ENCODE data around the gene AFAP1. TPM values are rescaled to one million over a fixed set of nuclear protein-coding genes. Genes with fewer than 3 reads are reported as not detected.
A peak's percentile ranks its signal among the peaks of the same experiment; 100 is the strongest.

Gene AFAP1
- total RNA-seq, 1 donor from 2014 or later, result 48.3 TPM

GRCh38 chr4:7774301-7775294, 165.1 kb downstream of the AFAP1 start:
- Mint-ChIP-seq H3K4me3 (no peak overlapping the region), H3K27ac (no peak overlapping the region), H3K27me3 (ENCODE audit: insufficient read depth) (peaks cover 2% of the 10 kb centered on the region), H3K4me1 (ENCODE audit: low read depth) (peaks cover 34% of the 10 kb centered on the region), H3K36me3 (ENCODE audit: low read depth) (peaks cover 16% of the 10 kb centered on the region), H3K9me3 (no peaks in the 10 kb centered on the region)
- no peak for DNase-seq (ENCODE audit: low spot score)
- intact Hi-C loops (cut with micrococcal nuclease), result no loop called here

- Mint-ChIP-seq H3K27me3 (ENCODE audit: insufficient read depth) (peaks cover 2% of the 10 kb centered on the region), H3K27ac (no peak overlapping the region), H3K4me1 (ENCODE audit: low read depth) (peaks cover 23% of the 10 kb centered on the region), H3K36me3 (ENCODE audit: low read depth) (peaks cover 16% of the 10 kb centered on the region), H3K9me3 (no peaks in the 10 kb centered on the region), H3K4me3 (no peak overlapping the region)
- DNase-seq (ENCODE audit: low spot score), result no peak
- intact Hi-C loops (cut with micrococcal nuclease), result no loop called here
Measured at GRCh38 chr4:7773401-7774180, 166.1 kb downstream of the AFAP1 start.

- no peak for DNase-seq (ENCODE audit: low spot score)
- intact Hi-C loops (cut with micrococcal nuclease), result no loop called here
- H3K27ac Mint-ChIP-seq, result no peak overlapping the region
- peaks cover 12% of the 10 kb centered on the region for H3K36me3 Mint-ChIP-seq (ENCODE audit: low read depth)
- peaks cover 22% of the 10 kb centered on the region for H3K4me1 Mint-ChIP-seq (ENCODE audit: low read depth)
- no peaks in the 10 kb centered on the region for H3K9me3 Mint-ChIP-seq
- H3K4me3 Mint-ChIP-seq, result no peak overlapping the region
- peaks cover 2% of the 10 kb centered on the region for H3K27me3 Mint-ChIP-seq (ENCODE audit: insufficient read depth)
Measured at GRCh38 chr4:7772711-7773385, 166.8 kb downstream of the AFAP1 start.

GRCh38 chr4:7771541-7772507, 167.8 kb downstream of the AFAP1 start:
- no peak for DNase-seq (ENCODE audit: low spot score)

GRCh38 chr4:7771056-7771455, 168.6 kb downstream of the AFAP1 start:
- H3K9me3 Mint-ChIP-seq, result no peaks in the 10 kb centered on the region
- no peak overlapping the region for H3K27ac Mint-ChIP-seq
- H3K4me1 Mint-ChIP-seq (ENCODE audit: low read depth), result peaks cover 22% of the 10 kb centered on the region
- no peak overlapping the region for H3K4me3 Mint-ChIP-seq
- intact Hi-C loops (cut with micrococcal nuclease), result no loop called here
- H3K36me3 Mint-ChIP-seq (ENCODE audit: low read depth), result peaks cover 10% of the 10 kb centered on the region
- peaks cover 2% of the 10 kb centered on the region for H3K27me3 Mint-ChIP-seq (ENCODE audit: insufficient read depth)
- DNase-seq (ENCODE audit: low spot score), result peak; percentile 20

More at GRCh38 chr4:7771541-7772507, 167.8 kb downstream of the AFAP1 start:
- H3K9me3 Mint-ChIP-seq, result no peaks in the 10 kb centered on the region
- no peak overlapping the region for H3K4me3 Mint-ChIP-seq
- intact Hi-C loops (cut with micrococcal nuclease), result no loop called here
- H3K4me1 Mint-ChIP-seq (ENCODE audit: low read depth), result peaks cover 22% of the 10 kb centered on the region
- peak overlapping the region; percentile 71 for H3K27ac Mint-ChIP-seq
- H3K36me3 Mint-ChIP-seq (ENCODE audit: low read depth), result peaks cover 10% of the 10 kb centered on the region
- peaks cover 2% of the 10 kb centered on the region for H3K27me3 Mint-ChIP-seq (ENCODE audit: insufficient read depth)

- Mint-ChIP-seq H3K27ac (peak overlapping the region; percentile 19), H3K4me3 (no peak overlapping the region), H3K36me3 (ENCODE audit: low read depth) (peaks cover 10% of the 10 kb centered on the region), H3K4me1 (ENCODE audit: low read depth) (peaks cover 22% of the 10 kb centered on the region), H3K9me3 (no peaks in the 10 kb centered on the region), H3K27me3 (ENCODE audit: insufficient read depth) (peaks cover 2% of the 10 kb centered on the region)
- intact Hi-C loops (cut with micrococcal nuclease), result loop anchor here (1.0 kb wide), 2 partner anchors 32 to 217 kb away; no protein-coding TSS in a partner anchor
- no peak for DNase-seq (ENCODE audit: low spot score)
Measured at GRCh38 chr4:7770224-7771050, 169.2 kb downstream of the AFAP1 start.

GRCh38 chr4:7769396-7770223, 170.1 kb downstream of the AFAP1 start:
- H3K4me1 Mint-ChIP-seq (ENCODE audit: low read depth), result peaks cover 22% of the 10 kb centered on the region
- H3K27me3 Mint-ChIP-seq (ENCODE audit: insufficient read depth), result peaks cover 2% of the 10 kb centered on the region
- H3K27ac Mint-ChIP-seq, result no peak overlapping the region
- H3K4me3 Mint-ChIP-seq, result no peak overlapping the region
- peaks cover 10% of the 10 kb centered on the region for H3K36me3 Mint-ChIP-seq (ENCODE audit: low read depth)
- DNase-seq (ENCODE audit: low spot score), result no peak
- intact Hi-C loops (cut with micrococcal nuclease), result loop anchor here (1.0 kb wide), 2 partner anchors 33 to 218 kb away; no protein-coding TSS in a partner anchor
- H3K9me3 Mint-ChIP-seq, result no peaks in the 10 kb centered on the region

- Mint-ChIP-seq H3K4me1 (ENCODE audit: low read depth) (peaks cover 22% of the 10 kb centered on the region), H3K27me3 (ENCODE audit: insufficient read depth) (peaks cover 2% of the 10 kb centered on the region), H3K27ac (no peak overlapping the region), H3K4me3 (no peak overlapping the region), H3K36me3 (ENCODE audit: low read depth) (peaks cover 10% of the 10 kb centered on the region), H3K9me3 (no peaks in the 10 kb centered on the region)
- DNase-seq (ENCODE audit: low spot score), result no peak
- intact Hi-C loops (cut with micrococcal nuclease), result no loop called here
Measured at GRCh38 chr4:7768736-7769135, 170.9 kb downstream of the AFAP1 start.

GRCh38 chr4:7767966-7768365, 171.7 kb downstream of the AFAP1 start:
- H3K36me3 Mint-ChIP-seq (ENCODE audit: low read depth), result peaks cover 10% of the 10 kb centered on the region
- H3K4me3 Mint-ChIP-seq, result no peak overlapping the region
- peaks cover 22% of the 10 kb centered on the region for H3K4me1 Mint-ChIP-seq (ENCODE audit: low read depth)
- H3K27ac Mint-ChIP-seq, result no peak overlapping the region
- no peak for DNase-seq (ENCODE audit: low spot score)
- intact Hi-C loops (cut with micrococcal nuclease), result no loop called here
- H3K9me3 Mint-ChIP-seq, result no peaks in the 10 kb centered on the region
- H3K27me3 Mint-ChIP-seq (ENCODE audit: insufficient read depth), result peaks cover 2% of the 10 kb centered on the region

- no peak for DNase-seq (ENCODE audit: low spot score)
- intact Hi-C loops (cut with micrococcal nuclease), result no loop called here
- H3K4me3 Mint-ChIP-seq, result no peak overlapping the region
- H3K36me3 Mint-ChIP-seq (ENCODE audit: low read depth), result peaks cover 7% of the 10 kb centered on the region
- H3K27me3 Mint-ChIP-seq (ENCODE audit: insufficient read depth), result peaks cover 2% of the 10 kb centered on the region
- H3K9me3 Mint-ChIP-seq, result no peaks in the 10 kb centered on the region
- no peak overlapping the region for H3K27ac Mint-ChIP-seq
- peaks cover 22% of the 10 kb centered on the region for H3K4me1 Mint-ChIP-seq (ENCODE audit: low read depth)
Measured at GRCh38 chr4:7767526-7767925, 172.1 kb downstream of the AFAP1 start.
